Lower leg skin (tissue), 4 donors: ENCODE measurements around the gene SPTLC2. TPM values are rescaled to one million over a fixed set of nuclear protein-coding genes. Genes with fewer than 3 reads are reported as not detected.

ENCODE experiments used
- DNase-seq, 2 donors: peaks; one replicate each; pipeline ENCODE4 v3.0.0-alpha.2; 2019; ENCODE audit warnings: low spot score in 2 of 2
- H3K4me3 ChIP-seq: fragments of 200-600 bp; sonication (generic); 2 replicates; pipeline ENCODE4 v1.5.1; 2017; ENCODE audit warnings: mild to moderate bottlenecking, low read depth; ENCODE audit not compliant: poor library complexity, severe bottlenecking
- POLR2A ChIP-seq, 2 donors: fragments of 450-650 bp; IDR thresholded peaks; one replicate each; pipeline ENCODE4 v1.6.1; 2016 to 2017; ENCODE audit warnings: antibody characterized with exemption in 2 of 2, mild to moderate bottlenecking in 1 of 2, moderate library complexity in 1 of 2
- WGBS, 2 donors: methylation state at CpG; one replicate each; pipeline ENCODE4 v1.1.5; 2018; 5-methylcytosine and 5-hydroxymethylcytosine counted together
- intact Hi-C: fragments of 100-400 bp; cut with DNase I; formaldehyde crosslinking; loops from one replicate; pipeline ENCODE4 v1.15.0; 2023; ENCODE audit warnings: low total_unique reads
- total RNA-seq, 4 donors: library from RNA; depleted of rRNA; stranded (reverse); fragments of >200 nt; gene quantifications; one replicate each; pipeline ENCODE4 v1.1.0, GENCODE V29; 2016
- TF ChIP-seq, protein P1 (sequence below), 3 donors: fragments of 450-650 bp; IDR thresholded peaks; one replicate each; pipeline ENCODE4 v1.5.1; 2016; ENCODE audit warnings: antibody characterized with exemption in 3 of 3, mild to moderate bottlenecking in 3 of 3, moderate library complexity in 2 of 3

The SPTLC2 gene
- total RNA-seq, 4 donors from 2014 or later: 18.4 to 31.8 (median 22.1) TPM

DNA sequence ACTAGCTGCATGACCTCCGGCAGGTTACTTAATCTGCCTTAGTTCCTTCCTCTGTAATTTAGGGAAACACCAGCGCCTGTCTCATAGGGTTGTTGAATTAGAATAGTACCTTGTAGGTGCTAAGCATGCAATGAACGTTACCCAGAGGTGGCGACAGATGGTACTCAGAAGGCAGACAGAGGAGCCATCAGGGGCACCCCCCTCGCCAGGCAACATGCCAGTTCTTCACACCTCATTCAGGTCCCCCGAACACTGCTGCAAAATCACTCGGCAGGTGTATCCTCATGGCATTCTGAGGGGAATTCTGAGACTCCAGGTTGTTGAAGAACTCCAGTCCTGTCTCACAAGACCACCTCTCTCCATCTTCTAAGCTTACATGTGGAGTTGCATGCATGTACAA lies 127.9 kb downstream of the SPTLC2 start:
- intact Hi-C loops: no loop called here
- no peak for TF ChIP-seq POLR2A (IDR thresholded peaks at IDR 0.05)
- H3K4me3 ChIP-seq: no peak overlapping the region
- 82 to 88% methylated on average over 7 of the region's 7 CpGs for WGBS, 2 donors
- no peak for DNase-seq

DNA sequence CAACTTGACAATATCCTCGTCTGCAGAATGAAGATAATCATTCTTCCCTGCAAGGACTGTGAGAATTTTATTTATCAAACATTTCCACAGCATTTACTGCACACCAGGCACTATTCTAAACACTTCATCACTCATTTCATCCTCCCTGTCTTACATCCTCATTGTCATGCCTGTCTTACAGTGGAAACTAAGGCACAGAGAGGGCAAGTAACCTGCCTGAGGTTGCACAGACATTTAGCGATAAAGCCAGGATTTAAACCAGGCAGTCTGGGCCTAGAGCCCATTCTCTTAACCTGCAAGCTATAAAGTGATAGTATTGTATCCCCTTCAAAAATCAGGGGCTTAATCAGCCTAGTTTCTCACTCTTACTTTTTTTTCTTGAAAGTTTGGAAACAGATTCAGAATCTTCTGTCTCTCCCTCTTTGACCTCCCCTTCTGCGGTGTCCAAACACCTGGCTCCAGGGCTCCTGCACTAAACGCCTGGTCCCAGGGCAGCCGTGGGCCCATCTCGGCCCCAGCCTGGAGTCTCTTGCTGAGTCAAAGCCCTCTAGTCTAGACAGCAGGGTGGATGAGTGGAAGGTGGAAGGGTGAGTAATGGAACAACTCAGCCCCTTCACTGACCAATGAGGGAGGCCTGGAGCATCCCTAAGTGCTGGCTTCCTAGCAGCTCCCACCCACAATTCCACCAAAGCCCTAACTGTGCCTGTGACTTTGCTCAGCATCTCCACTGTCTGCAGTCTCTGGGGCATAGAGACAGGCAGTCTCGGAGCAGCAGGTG lies 130.3 kb downstream of the SPTLC2 start:
- intact Hi-C loops: no loop called here
- H3K4me3 ChIP-seq: no peak overlapping the region
- TF ChIP-seq, protein P1, sequence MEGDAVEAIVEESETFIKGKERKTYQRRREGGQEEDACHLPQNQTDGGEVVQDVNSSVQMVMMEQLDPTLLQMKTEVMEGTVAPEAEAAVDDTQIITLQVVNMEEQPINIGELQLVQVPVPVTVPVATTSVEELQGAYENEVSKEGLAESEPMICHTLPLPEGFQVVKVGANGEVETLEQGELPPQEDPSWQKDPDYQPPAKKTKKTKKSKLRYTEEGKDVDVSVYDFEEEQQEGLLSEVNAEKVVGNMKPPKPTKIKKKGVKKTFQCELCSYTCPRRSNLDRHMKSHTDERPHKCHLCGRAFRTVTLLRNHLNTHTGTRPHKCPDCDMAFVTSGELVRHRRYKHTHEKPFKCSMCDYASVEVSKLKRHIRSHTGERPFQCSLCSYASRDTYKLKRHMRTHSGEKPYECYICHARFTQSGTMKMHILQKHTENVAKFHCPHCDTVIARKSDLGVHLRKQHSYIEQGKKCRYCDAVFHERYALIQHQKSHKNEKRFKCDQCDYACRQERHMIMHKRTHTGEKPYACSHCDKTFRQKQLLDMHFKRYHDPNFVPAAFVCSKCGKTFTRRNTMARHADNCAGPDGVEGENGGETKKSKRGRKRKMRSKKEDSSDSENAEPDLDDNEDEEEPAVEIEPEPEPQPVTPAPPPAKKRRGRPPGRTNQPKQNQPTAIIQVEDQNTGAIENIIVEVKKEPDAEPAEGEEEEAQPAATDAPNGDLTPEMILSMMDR (IDR thresholded peaks at IDR 0.05): no peak
- no peak for TF ChIP-seq POLR2A (IDR thresholded peaks at IDR 0.05)
- no peak for DNase-seq
- WGBS, 2 donors: 82 to 91% methylated on average over 7 of the region's 7 CpGs

DNA sequence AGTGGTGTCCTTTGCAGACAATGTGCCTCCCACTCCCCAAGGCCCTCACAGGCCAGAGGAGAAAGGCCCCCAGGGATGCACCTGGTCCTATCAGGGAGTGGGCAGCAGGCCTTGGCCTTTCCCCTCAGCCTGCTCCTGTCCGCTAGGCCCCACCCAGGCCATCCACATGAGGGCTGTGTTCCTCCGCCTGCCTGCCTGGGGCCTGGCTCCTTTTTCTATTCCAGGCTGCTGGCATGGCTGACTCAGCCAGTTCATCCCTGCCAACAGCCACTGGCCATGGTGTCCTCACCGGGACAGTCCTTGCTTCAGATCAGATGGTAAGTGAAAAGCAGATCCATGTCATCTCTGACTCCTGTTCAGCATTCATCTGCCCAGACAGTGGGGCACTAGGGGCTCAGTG lies 131.2 kb downstream of the SPTLC2 start:
- WGBS, 2 donors: 34 to 73% methylated on average over 2 to 3 of the region's 3 CpGs
- DNase-seq: no peak
- TF ChIP-seq, protein P1 (IDR thresholded peaks at IDR 0.05): no peak
- no peak for TF ChIP-seq POLR2A (IDR thresholded peaks at IDR 0.05)
- intact Hi-C loops: no loop called here
- no peak overlapping the region for H3K4me3 ChIP-seq

DNA sequence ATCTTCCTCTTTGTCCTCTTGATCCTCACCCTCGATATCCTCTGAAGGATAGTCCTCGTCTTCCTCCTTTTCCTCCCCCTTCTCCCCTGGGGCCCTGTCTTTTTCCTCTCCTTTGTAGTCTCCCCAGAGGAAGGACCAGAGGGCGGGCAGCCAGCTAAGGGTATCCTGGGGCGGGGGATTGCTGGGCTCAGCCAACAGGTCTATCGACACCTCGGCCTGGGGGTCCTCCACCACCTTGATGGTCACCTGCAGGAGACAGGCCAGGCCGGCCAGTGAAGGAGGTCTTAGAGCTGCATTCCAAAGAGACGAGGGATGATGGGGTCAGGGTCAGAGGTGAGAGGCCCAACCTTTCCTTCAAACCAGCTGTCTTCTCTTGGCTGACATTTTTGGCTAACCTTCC lies 134.0 kb downstream of the SPTLC2 start:
- H3K4me3 ChIP-seq: no peak overlapping the region
- TF ChIP-seq POLR2A (IDR thresholded peaks at IDR 0.05): no peak
- TF ChIP-seq, protein P1 (IDR thresholded peaks at IDR 0.05): no peak
- DNase-seq: no peak
- intact Hi-C loops: no loop called here
- WGBS, 2 donors: 72 to 81% methylated on average over 8 of the region's 8 CpGs

DNA sequence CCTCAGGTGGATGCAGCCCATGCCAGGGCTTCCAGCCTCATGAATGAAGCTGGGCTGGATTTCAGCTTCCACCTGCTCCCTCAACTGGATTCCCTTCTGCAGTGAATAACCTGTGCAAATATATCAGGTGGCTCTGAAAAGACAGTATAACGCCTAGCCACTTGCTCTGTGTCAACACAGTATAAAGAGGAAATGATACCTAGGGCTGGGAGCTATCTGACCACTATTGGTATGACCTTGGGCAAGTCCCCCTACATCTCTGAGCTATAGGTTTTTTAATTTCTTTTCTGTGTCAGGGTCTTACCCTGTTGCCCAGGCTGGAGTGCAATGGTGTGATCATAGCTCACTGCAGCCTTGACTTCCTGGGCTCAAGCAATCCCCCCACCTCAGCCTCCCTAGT lies 137.6 kb downstream of the SPTLC2 start:
- no peak overlapping the region for H3K4me3 ChIP-seq
- DNase-seq: no peak
- intact Hi-C loops: no loop called here
- TF ChIP-seq POLR2A (IDR thresholded peaks at IDR 0.05): no peak
- TF ChIP-seq, protein P1 (IDR thresholded peaks at IDR 0.05): no peak
- WGBS, 2 donors: 75 to 91% methylated on average over 1 of the region's 1 CpG

DNA sequence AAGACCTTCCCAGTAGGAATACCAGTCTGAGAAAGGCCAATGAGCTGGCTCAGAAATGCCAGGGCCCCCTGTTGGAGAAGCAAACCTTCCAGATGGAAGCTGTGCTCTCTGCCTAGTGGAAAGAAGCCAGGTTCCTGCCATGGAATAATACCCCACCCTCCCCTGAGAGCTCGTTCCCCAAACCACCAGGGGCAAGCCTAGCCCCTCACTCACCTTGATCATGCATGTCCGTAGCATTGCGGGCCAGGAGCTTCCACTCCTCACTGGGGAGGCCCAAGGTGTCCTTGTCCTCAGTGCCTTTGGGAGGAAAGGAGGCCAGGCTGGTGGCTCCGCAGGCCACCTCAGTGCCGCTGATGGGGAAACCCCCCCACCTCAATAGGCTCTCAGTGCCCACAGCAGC lies 138.4 kb downstream of the SPTLC2 start:
- TF ChIP-seq, protein P1 (IDR thresholded peaks at IDR 0.05): no peak
- no peak for TF ChIP-seq POLR2A (IDR thresholded peaks at IDR 0.05)
- intact Hi-C loops: no loop called here
- WGBS, 2 donors: 84 to 90% methylated on average over 5 of the region's 5 CpGs
- H3K4me3 ChIP-seq: no peak overlapping the region
- no peak for DNase-seq
